HL-60 (cell line): Measurements from ENCODE around the gene ADSS1.

Experiments
- DNase-seq, 2 experiments: peaks; one replicate each; pipeline ENCODE4 v3.0.0-alpha.2; 2010 to 2020; ENCODE audit warnings: low read depth in 1 of 2, low spot score in 1 of 2
- H3K27ac ChIP-seq: fragments of 250-450 bp; sonication (Bioruptor Pico); replicated peaks from 2 replicates; pipeline ENCODE4 v1.5.1; 2020; ENCODE audit warnings: mild to moderate bottlenecking, moderate library complexity
- H3K27me3 ChIP-seq: fragments of 250-450 bp; sonication (Bioruptor Pico); 2 replicates; pipeline ENCODE4 v1.5.1; 2021; ENCODE audit warnings: mild to moderate bottlenecking, moderate library complexity; ENCODE audit not compliant: insufficient read depth, poor library complexity, severe bottlenecking
- H3K4me3 ChIP-seq: replicated peaks from 2 replicates; pipeline ENCODE4 v1.5.1; 2011; ENCODE audit warnings: mild to moderate bottlenecking, control low read depth, low read length; ENCODE audit not compliant: insufficient read depth
- CTCF ChIP-seq: IDR thresholded peaks from one replicate; pipeline ENCODE4 v1.5.1; 2011; ENCODE audit warnings: low read length, control low read depth, inconsistent platforms; ENCODE audit not compliant: insufficient read depth
- GABPA ChIP-seq: IDR thresholded peaks from 2 replicates; pipeline ENCODE4 v1.6.1; 2012; ENCODE audit warnings: low read depth
- POLR2AphosphoS5 ChIP-seq: IDR thresholded peaks from 2 replicates; pipeline ENCODE4 v1.6.1; 2012; ENCODE audit warnings: low read depth
- REST ChIP-seq: IDR thresholded peaks from 2 replicates; pipeline ENCODE4 v1.6.1; 2012; ENCODE audit warnings: low read depth; ENCODE audit not compliant: insufficient replicate concordance
- SPI1 ChIP-seq: IDR thresholded peaks from 2 replicates; pipeline ENCODE4 v1.6.1; 2012; ENCODE audit warnings: low read depth, mild to moderate bottlenecking, borderline replicate concordance

ADSS1 gene

GRCh38 chr14:104676694-104677511 is 47.1 kb upstream of the ADSS1 start:
- no peak overlapping the region; the same call in 1 of the 2 replicates for H3K4me3 ChIP-seq
- TF ChIP-seq POLR2AphosphoS5 (no peak), GABPA (no peak), SPI1 (no peak), CTCF (no peak)
- H3K27ac ChIP-seq, result peak overlapping the region; percentile 93
- H3K27me3 ChIP-seq, result no peaks in the 10 kb centered on the region
- no peak for DNase-seq

GRCh38 chr14:104677512-104678332 is 46.3 kb upstream of the ADSS1 start:
- H3K4me3 ChIP-seq, result peak overlapping the region; percentile 26
- peak overlapping the region; percentile 93 for H3K27ac ChIP-seq
- peak; percentile 85 to 87 for DNase-seq
- H3K27me3 ChIP-seq, result no peaks in the 10 kb centered on the region
- peak; percentile 52 for TF ChIP-seq REST
- no peak for TF ChIP-seq SPI1
- TF ChIP-seq CTCF, result no peak
- TF ChIP-seq POLR2AphosphoS5, result peak; percentile 84
- TF ChIP-seq GABPA, result 0 out of 2 replicates have a peak, but pooled peaks have one; percentile 13

- peak in 1 of 2 experiments; percentile 18 for DNase-seq
- TF ChIP-seq GABPA (no peak), POLR2AphosphoS5 (no peak), CTCF (no peak), SPI1 (no peak), REST (no peak)
- Histone ChIP-seq H3K27me3 (no peaks in the 10 kb centered on the region), H3K27ac (peak overlapping the region; percentile 93), H3K4me3 (peak overlapping the region; percentile 26; the same call in 1 of the 2 replicates)
These were observed 45.7 kb upstream of the ADSS1 start for GRCh38 chr14:104678346-104678745.
